H1 (cell line): Measurements from ENCODE around the gene C22orf42. TPM values are rescaled to one million over a fixed set of nuclear protein-coding genes. Genes with fewer than 3 reads are reported as not detected.

Experiments used
- CTCF ChIA-PET: fragments of 300-600 bp; sonication (Branson Sonifier 250); formaldehyde crosslinking; loops from one replicate; lab custom pipeline; 2021; ENCODE audit not compliant: partially characterized antibody; lab: Charles Lee
- POLR2A ChIA-PET: fragments of 300-600 bp; sonication (Branson Sonifier 250); formaldehyde crosslinking; loops from one replicate; lab custom pipeline; 2021; ENCODE audit warnings: inconsistent platforms; ENCODE audit not compliant: partially characterized antibody; lab: Charles Lee
- DNase-seq, 2 experiments: peaks; one replicate each; pipeline versions ENCODE4 v3.0.0 to v3.0.0-alpha.2; 2010 to 2022; ENCODE audit warnings: low spot score in 2 of 2, low read depth in 1 of 2, mixed read lengths in 1 of 2
- FAIRE-seq: peaks from 2 replicates; lab custom pipeline; 2011; peaks lifted over from hg19 to GRCh38; lab: Jason Lieb, UNC
- H2AFZ ChIP-seq: 2 replicates; pipeline ENCODE4 v1.8.1; 2012; ENCODE audit warnings: low read length, inconsistent platforms
- H2AK5ac ChIP-seq: 2 replicates; pipeline ENCODE4 v1.6.1; 2013; ENCODE audit warnings: low read depth, low read length
- H2BK120ac ChIP-seq: replicated peaks from 2 replicates; pipeline ENCODE3; 2013; ENCODE audit warnings: low read depth, low read length, inconsistent platforms
- H2BK12ac ChIP-seq: 2 replicates; pipeline ENCODE4 v1.6.1; 2013; ENCODE audit warnings: low read depth, low read length
- H2BK15ac ChIP-seq: 2 replicates; pipeline ENCODE4 v1.6.1; 2013; ENCODE audit warnings: low read length
- H2BK20ac ChIP-seq: 2 replicates; pipeline ENCODE4 v1.6.1; 2013; ENCODE audit warnings: low read length
- H2BK5ac ChIP-seq: 2 replicates; pipeline ENCODE4 v1.6.1; 2013; ENCODE audit warnings: low read depth, low read length
- H3K14ac ChIP-seq: 2 replicates; pipeline ENCODE4 v1.6.1; 2013; ENCODE audit warnings: inconsistent platforms; ENCODE audit not compliant: insufficient read length
- H3K18ac ChIP-seq: 2 replicates; pipeline ENCODE4 v1.6.1; 2013; ENCODE audit warnings: low read length; ENCODE audit errors: extremely low read depth
- H3K23ac ChIP-seq: 2 replicates; pipeline ENCODE4 v1.6.1; 2013; ENCODE audit warnings: inconsistent platforms; ENCODE audit not compliant: insufficient read length
- H3K23me2 ChIP-seq: 2 replicates; pipeline ENCODE4 v1.6.1; 2013; ENCODE audit warnings: low read depth, low read length
- H3K27ac ChIP-seq: 2 replicates; pipeline ENCODE4 v1.6.1; 2011; ENCODE audit warnings: low read depth, low read length, inconsistent platforms
- H3K27me3 ChIP-seq, 4 experiments: replicated peaks in 1 of 4; 1 replicate in 1 of 4; 2 replicates in 3 of 4; pipeline versions ENCODE4 v1.6.1 to v1.8.1; 2011 to 2013; ENCODE audit warnings: low read length in 3 of 4, mild to moderate bottlenecking in 3 of 4, inconsistent platforms in 2 of 4, mixed read lengths in 2 of 4, moderate library complexity in 1 of 4; ENCODE audit not compliant: control insufficient read depth in 3 of 4, insufficient read depth in 3 of 4; ENCODE audit errors: extremely low read depth in 1 of 4
- H3K36me3 ChIP-seq, 4 experiments: 2 replicates each; pipeline versions ENCODE4 v1.6.1 to v1.8.1; 2011 to 2013; ENCODE audit warnings: mild to moderate bottlenecking in 4 of 4, low read length in 3 of 4, moderate library complexity in 2 of 4, control low read depth in 1 of 4, inconsistent platforms in 1 of 4; ENCODE audit not compliant: insufficient read depth in 4 of 4, control insufficient read depth in 2 of 4
- H3K4ac ChIP-seq: replicated peaks from 2 replicates; pipeline ENCODE3; 2013; ENCODE audit warnings: low read length, low read depth, mixed read lengths, inconsistent platforms; ENCODE audit not compliant: insufficient read length
- H3K4me1 ChIP-seq, 4 experiments: replicated peaks in 1 of 4; 1 replicate in 1 of 4; 2 replicates in 3 of 4; pipeline versions ENCODE4 v1.6.1 to v1.8.1; 2011 to 2013; ENCODE audit warnings: low read length in 3 of 4, inconsistent platforms in 2 of 4, mixed read lengths in 1 of 4; ENCODE audit not compliant: insufficient read depth in 4 of 4, control insufficient read depth in 3 of 4
- H3K4me2 ChIP-seq, 2 experiments: 2 replicates each; pipeline versions ENCODE4 v1.6.1 to v1.8.1; 2011 to 2013; ENCODE audit warnings: low read depth in 2 of 2, low read length in 2 of 2, control low read depth in 1 of 2, inconsistent platforms in 1 of 2, mild to moderate bottlenecking in 1 of 2; ENCODE audit not compliant: insufficient read depth in 1 of 2
- H3K4me3 ChIP-seq, 4 experiments: fragments of 200-600, 300-600 bp in 1 of 4; sonication (generic), shearing (Covaris generic), sonication (Bioruptor Twin) in 1 of 4; 2 replicates each; pipeline versions ENCODE4 v1.5.1 to v1.8.1; 2011 to 2016; ENCODE audit warnings: low read length in 4 of 4, low read depth in 3 of 4, control low read depth in 2 of 4, inconsistent platforms in 2 of 4, mild to moderate bottlenecking in 2 of 4, mixed read lengths in 1 of 4, moderate library complexity in 1 of 4; ENCODE audit not compliant: insufficient read depth in 2 of 4; ENCODE audit errors: extremely low read depth in 1 of 4
- H3K56ac ChIP-seq: replicated peaks from 2 replicates; pipeline ENCODE3; 2013; ENCODE audit warnings: low read depth, mild to moderate bottlenecking, mixed read lengths, low read length, inconsistent platforms; ENCODE audit not compliant: insufficient read length
- H3K79me1 ChIP-seq: 2 replicates; pipeline ENCODE4 v1.6.1; 2013; ENCODE audit warnings: low read depth, low read length, control low read depth
- H3K79me2 ChIP-seq, 2 experiments: 2 replicates each; pipeline versions ENCODE4 v1.6.1 to v1.8.1; 2012 to 2013; ENCODE audit warnings: low read length in 2 of 2, mild to moderate bottlenecking in 2 of 2, inconsistent platforms in 1 of 2; ENCODE audit not compliant: insufficient read depth in 2 of 2, control insufficient read depth in 1 of 2
- H3K9ac ChIP-seq, 4 experiments: replicated peaks in 1 of 4; 1 replicate in 1 of 4; 2 replicates in 3 of 4; pipeline versions ENCODE4 v1.6.1 to v1.8.1; 2011 to 2013; ENCODE audit warnings: low read depth in 3 of 4, low read length in 3 of 4, control low read depth in 2 of 4, mild to moderate bottlenecking in 2 of 4, moderate library complexity in 2 of 4, inconsistent platforms in 1 of 4; ENCODE audit errors: extremely low read depth in 1 of 4
- H3K9me3 ChIP-seq, 2 experiments: 2 replicates each; pipeline versions ENCODE4 v1.6.1 to v1.8.1; 2012 to 2013; ENCODE audit warnings: mild to moderate bottlenecking in 2 of 2, moderate library complexity in 2 of 2, control low read depth in 1 of 2, inconsistent platforms in 1 of 2, low read depth in 1 of 2, low read length in 1 of 2, mixed read lengths in 1 of 2; ENCODE audit not compliant: insufficient read depth in 2 of 2
- H4K20me1 ChIP-seq, 2 experiments: replicated peaks in 1 of 2; 2 replicates each; pipeline versions ENCODE3 to v1.8.1; 2011 to 2013; ENCODE audit warnings: inconsistent platforms in 2 of 2, low read length in 2 of 2, mild to moderate bottlenecking in 1 of 2; ENCODE audit not compliant: insufficient read depth in 2 of 2, control insufficient read depth in 1 of 2
- H4K5ac ChIP-seq: 2 replicates; pipeline ENCODE4 v1.6.1; 2013; ENCODE audit warnings: low read length, low read depth, mixed read lengths, inconsistent platforms; ENCODE audit not compliant: insufficient read length
- H4K8ac ChIP-seq: 2 replicates; pipeline ENCODE4 v1.8.0; 2013; ENCODE audit warnings: mild to moderate bottlenecking, moderate library complexity, low read length, inconsistent platforms; ENCODE audit not compliant: insufficient read depth; ENCODE audit errors: extremely low read depth
- H4K91ac ChIP-seq: replicated peaks from 2 replicates; pipeline ENCODE3; 2013; ENCODE audit warnings: low read length, mixed read lengths, inconsistent platforms; ENCODE audit not compliant: insufficient read length
- WGBS, 2 experiments: shearing (Covaris generic) in 1 of 2; methylation state at CpG; one replicate each; pipeline versions ENCODE4 v1.1.6 to v1.1.7; 2013 to 2015; ENCODE audit warnings: low lambda C conversion rate in 2 of 2, mixed read lengths in 2 of 2, inconsistent platforms in 1 of 2, low coverage in 1 of 2, missing lambda C conversion rate in 1 of 2; ENCODE audit not compliant: insufficient replicate concordance in 2 of 2, insufficient coverage in 1 of 2, insufficient read length in 1 of 2; ENCODE audit errors: extremely low coverage in 1 of 2, missing lambda C conversion rate in 1 of 2; 5-methylcytosine and 5-hydroxymethylcytosine counted together
- polyA plus RNA-seq, 7 experiments: library from polyadenylated mRNA; depleted of rRNA in 3 of 7; stranded (reverse) in 5 of 7; unstranded in 2 of 7; fragments of >200 nt in 5 of 7; fragments of 200-250 nt in 2 of 7; gene quantifications; 1 replicate in 5 of 7; 2 replicates in 1 of 7; 4 replicates in 1 of 7; pipeline versions ENCODE4 v1.2.1 to v1.2.3, GENCODE V29; 2011 to 2013; ENCODE audit warnings: missing spikeins in 2 of 7, mixed read lengths in 2 of 7
- total RNA-seq: library from RNA; stranded (reverse); fragmentation: NEBNext Ultra II Directional; extraction: Animal tissue kit (Norgen Biotek cat#: 25700); gene quantifications from 2 replicates; pipeline ENCODE4 v1.2.1, GENCODE V29; 2021

Gene C22orf42
- total and polyA plus RNA-seq, 2 of the 8 experiments (the other 6 are each of a cell fraction or from before 2014, with no cell fraction given), result 0.50 TPM; not detected in 1

- H2BK20ac ChIP-seq, result no peak overlapping the region
- no peak overlapping the region for H2BK120ac ChIP-seq
- no peak for DNase-seq
- no peak overlapping the region for H4K8ac ChIP-seq
- POLR2A ChIA-PET, result interaction anchor here (1.7 kb wide), 1 partner anchor 15 kb away, joined by 3 read pairs; no protein-coding TSS in a partner anchor
- H3K4me1 ChIP-seq, result peaks cover 0 to 3% (median 0%) of the 10 kb centered on the region in 4 experiments; a peak in 3 of 7 replicates
- H2BK15ac ChIP-seq, result no peak overlapping the region
- no peak overlapping the region for H2AK5ac ChIP-seq
- H3K56ac ChIP-seq, result no peak overlapping the region
- no peak overlapping the region for H4K5ac ChIP-seq
- H3K36me3 ChIP-seq, result no peaks in the 10 kb centered on the region
- H2AFZ ChIP-seq, result peak overlapping the region; percentile 79; the same call in 1 of the 2 replicates
- H3K9ac ChIP-seq, result no peak overlapping the region
- CTCF ChIA-PET, result interaction anchor here (0.9 to 1.1 kb wide), 4 partner anchors 8 to 214 kb away, joined by 3 to 5 read pairs (median 3); no protein-coding TSS in a partner anchor
- H3K23me2 ChIP-seq, result no peaks in the 10 kb centered on the region
- no peak overlapping the region for H3K4me2 ChIP-seq
- no peaks in the 10 kb centered on the region for H3K9me3 ChIP-seq
- no peaks in the 10 kb centered on the region for H3K79me1 ChIP-seq
- no peak overlapping the region for H4K91ac ChIP-seq
- no peak overlapping the region for H3K14ac ChIP-seq
- 74% methylated on average over 6 of the region's 6 CpGs; no CpG with 5 or more reads in 1 of the 2 experiments for WGBS, 2 experiments
- no peak overlapping the region for H3K18ac ChIP-seq
- H3K27ac ChIP-seq, result no peak overlapping the region
- H3K79me2 ChIP-seq, result no peaks in the 10 kb centered on the region
- H2BK5ac ChIP-seq, result no peak overlapping the region
- no peak for FAIRE-seq
- no peaks in the 10 kb centered on the region for H3K27me3 ChIP-seq
- H2BK12ac ChIP-seq, result no peak overlapping the region
- H3K23ac ChIP-seq, result peak overlapping the region; percentile 17
- no peaks in the 10 kb centered on the region for H4K20me1 ChIP-seq
- no peak overlapping the region for H3K4me3 ChIP-seq
- H3K4ac ChIP-seq, result no peak overlapping the region
Observed at GRCh38 chr22:32164075-32164860, 5.2 kb upstream of the C22orf42 start.
